8988T (cell line): ENCODE results near the gene ZFP91.

Experiments used
- DNase-seq: peaks from one replicate; pipeline ENCODE4 v3.0.0; 2011

ZFP91 gene

GRCh38 chr11:58591659-58592058, 12.8 kb downstream of the ZFP91 start:
- DNase-seq, result no peak

GRCh38 chr11:58592760-58593472, 14.1 kb downstream of the ZFP91 start:
- DNase-seq, result no peak

- DNase-seq, result no peak
These were observed 16.0 kb downstream of the ZFP91 start for GRCh38 chr11:58594826-58595225.

GRCh38 chr11:58596621-58597020, 17.8 kb downstream of the ZFP91 start:
- no peak for DNase-seq

GRCh38 chr11:58597486-58598144, 18.8 kb downstream of the ZFP91 start:
- no peak for DNase-seq

GRCh38 chr11:58600510-58600909, 21.6 kb downstream of the ZFP91 start:
- DNase-seq, result no peak

- no peak for DNase-seq
These were observed 28.3 kb downstream of the ZFP91 start for GRCh38 chr11:58606930-58607714.

GRCh38 chr11:58608331-58608730, 29.5 kb downstream of the ZFP91 start:
- no peak for DNase-seq

GRCh38 chr11:58609723-58610122, 30.9 kb downstream of the ZFP91 start:
- no peak for DNase-seq

GRCh38 chr11:58613228-58613627, 34.4 kb downstream of the ZFP91 start:
- DNase-seq, result no peak

- DNase-seq, result no peak
These were observed 36.7 kb downstream of the ZFP91 start for GRCh38 chr11:58615559-58615958.

- DNase-seq, result no peak
These were observed 37.7 kb downstream of the ZFP91 start for GRCh38 chr11:58616594-58616993.

- DNase-seq, result no peak
These were observed 39.2 kb downstream of the ZFP91 start for GRCh38 chr11:58617976-58618557.

- no peak for DNase-seq
These were observed 42.9 kb downstream of the ZFP91 start for GRCh38 chr11:58621586-58622262.

- DNase-seq, result no peak
These were observed 43.5 kb downstream of the ZFP91 start, which contains the start of gene CNTF for GRCh38 chr11:58622344-58622743. Gene CNTF, plus strand, starts transcription at chr11:58622665. Its CDS starts 88 bp downstream, at chr11:58622753.

GRCh38 chr11:58625086-58625485, 46.2 kb downstream of the ZFP91 start:
- DNase-seq, result no peak

- no peak for DNase-seq
These were observed 47.1 kb downstream of the ZFP91 start for GRCh38 chr11:58625826-58626460.

GRCh38 chr11:58626934-58627483, 48.1 kb downstream of the ZFP91 start:
- DNase-seq, result no peak

- DNase-seq, result no peak
These were observed 49.6 kb downstream of the ZFP91 start for GRCh38 chr11:58628446-58628845.

GRCh38 chr11:58629857-58630256, 51.0 kb downstream of the ZFP91 start:
- peak; percentile 34 for DNase-seq

- no peak for DNase-seq
These were observed 52.5 kb downstream of the ZFP91 start for GRCh38 chr11:58631378-58631777.

GRCh38 chr11:58632510-58632909, 53.6 kb downstream of the ZFP91 start:
- DNase-seq, result no peak
